Adrenal gland (tissue), 5 donors: ENCODE data around the gene PDXP.

ENCODE experiments used
- POLR2A ChIP-seq, 2 donors: fragments of 450-650 bp; IDR thresholded peaks; one replicate each; pipeline ENCODE4 v1.6.1; 2017; ENCODE audit warnings: antibody characterized with exemption in 2 of 2, mild to moderate bottlenecking in 2 of 2, moderate library complexity in 1 of 2
- TF ChIP-seq, protein P1 (sequence below), 6 experiments: fragments of 450-650 bp in 4 of 6; fragments of 200-600 bp in 2 of 6; sonication (generic) in 1 of 6; IDR thresholded peaks; 1 replicate in 5 of 6; 2 replicates in 1 of 6; pipeline versions ENCODE4 v1.5.1 to v1.8.0; 2016 to 2021; ENCODE audit warnings: antibody characterized with exemption in 6 of 6, mild to moderate bottlenecking in 2 of 6, moderate library complexity in 1 of 6
- donor health status: DM: no; HTN: no; CAD: no.

- TF ChIP-seq POLR2A (IDR thresholded peaks at IDR 0.05): no peak
- TF ChIP-seq, protein P1, sequence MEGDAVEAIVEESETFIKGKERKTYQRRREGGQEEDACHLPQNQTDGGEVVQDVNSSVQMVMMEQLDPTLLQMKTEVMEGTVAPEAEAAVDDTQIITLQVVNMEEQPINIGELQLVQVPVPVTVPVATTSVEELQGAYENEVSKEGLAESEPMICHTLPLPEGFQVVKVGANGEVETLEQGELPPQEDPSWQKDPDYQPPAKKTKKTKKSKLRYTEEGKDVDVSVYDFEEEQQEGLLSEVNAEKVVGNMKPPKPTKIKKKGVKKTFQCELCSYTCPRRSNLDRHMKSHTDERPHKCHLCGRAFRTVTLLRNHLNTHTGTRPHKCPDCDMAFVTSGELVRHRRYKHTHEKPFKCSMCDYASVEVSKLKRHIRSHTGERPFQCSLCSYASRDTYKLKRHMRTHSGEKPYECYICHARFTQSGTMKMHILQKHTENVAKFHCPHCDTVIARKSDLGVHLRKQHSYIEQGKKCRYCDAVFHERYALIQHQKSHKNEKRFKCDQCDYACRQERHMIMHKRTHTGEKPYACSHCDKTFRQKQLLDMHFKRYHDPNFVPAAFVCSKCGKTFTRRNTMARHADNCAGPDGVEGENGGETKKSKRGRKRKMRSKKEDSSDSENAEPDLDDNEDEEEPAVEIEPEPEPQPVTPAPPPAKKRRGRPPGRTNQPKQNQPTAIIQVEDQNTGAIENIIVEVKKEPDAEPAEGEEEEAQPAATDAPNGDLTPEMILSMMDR (IDR thresholded peaks at IDR 0.05): peak in 2 of 6 experiments; percentile 14 to 32
These were observed 24.7 kb upstream of the PDXP start for GRCh38 chr22:37633625-37634416.
